Measurements from ENCODE around the gene AK9.

GRCh38 chr6:109632405-109632804 is 58.6 kb downstream of the AK9 start:
- TF ChIP-seq, protein P1, sequence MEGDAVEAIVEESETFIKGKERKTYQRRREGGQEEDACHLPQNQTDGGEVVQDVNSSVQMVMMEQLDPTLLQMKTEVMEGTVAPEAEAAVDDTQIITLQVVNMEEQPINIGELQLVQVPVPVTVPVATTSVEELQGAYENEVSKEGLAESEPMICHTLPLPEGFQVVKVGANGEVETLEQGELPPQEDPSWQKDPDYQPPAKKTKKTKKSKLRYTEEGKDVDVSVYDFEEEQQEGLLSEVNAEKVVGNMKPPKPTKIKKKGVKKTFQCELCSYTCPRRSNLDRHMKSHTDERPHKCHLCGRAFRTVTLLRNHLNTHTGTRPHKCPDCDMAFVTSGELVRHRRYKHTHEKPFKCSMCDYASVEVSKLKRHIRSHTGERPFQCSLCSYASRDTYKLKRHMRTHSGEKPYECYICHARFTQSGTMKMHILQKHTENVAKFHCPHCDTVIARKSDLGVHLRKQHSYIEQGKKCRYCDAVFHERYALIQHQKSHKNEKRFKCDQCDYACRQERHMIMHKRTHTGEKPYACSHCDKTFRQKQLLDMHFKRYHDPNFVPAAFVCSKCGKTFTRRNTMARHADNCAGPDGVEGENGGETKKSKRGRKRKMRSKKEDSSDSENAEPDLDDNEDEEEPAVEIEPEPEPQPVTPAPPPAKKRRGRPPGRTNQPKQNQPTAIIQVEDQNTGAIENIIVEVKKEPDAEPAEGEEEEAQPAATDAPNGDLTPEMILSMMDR (IDR thresholded peaks at IDR 0.05), result no peak
- TF ChIP-seq POLR2A (IDR thresholded peaks at IDR 0.05), result no peak
